ENCODE measurements around the gene XPO4.

GRCh38 chr13:20740021-20740420, 162.5 kb downstream of the XPO4 start:
- TF ChIP-seq CTCF (IDR thresholded peaks at IDR 0.05) (no peak), POLR2AphosphoS5 (IDR thresholded peaks at IDR 0.05) (no peak)

Data from breast epithelium (tissue), 3 donors.